WTC11 (cell line): Measurements from ENCODE around the gene RENBP. TPM values are rescaled to one million over a fixed set of nuclear protein-coding genes. Genes with fewer than 3 reads are reported as not detected.

Experiments used
- ATAC-seq: fragments of 200-7000 bp; cut with Tn5 transposase; 2 replicates; pipeline ENCODE4 v1.10.0; 2021; ENCODE audit warnings: mild to moderate bottlenecking, moderate library complexity
- CTCF ChIA-PET: fragments of 300-600 bp; sonication (Branson Sonifier 250); formaldehyde crosslinking; loops from one replicate; lab custom pipeline; 2021; ENCODE audit warnings: antibody characterized with exemption; lab: Charles Lee
- POLR2A ChIA-PET: fragments of 350-600 bp; sonication (Branson Sonifier 250); formaldehyde crosslinking; loops from one replicate; lab custom pipeline; 2021; ENCODE audit warnings: antibody characterized with exemption; lab: Charles Lee
- DNase-seq: peaks from one replicate; pipeline ENCODE4 v3.0.0; 2021; ENCODE audit warnings: low spot score
- H3K27ac Mint-ChIP-seq: 2 replicates; pipeline ENCODE4 v1.8.0; 2021; ENCODE audit warnings: mixed read lengths
- H3K27me3 Mint-ChIP-seq: 2 replicates; pipeline ENCODE4 v1.8.0; 2021; ENCODE audit warnings: low read depth, mild to moderate bottlenecking, moderate library complexity, mixed read lengths
- H3K36me3 Mint-ChIP-seq: 2 replicates; pipeline ENCODE4 v1.8.0; 2021; ENCODE audit warnings: mixed read lengths
- H3K4me1 Mint-ChIP-seq: 2 replicates; pipeline ENCODE4 v1.8.0; 2022; ENCODE audit warnings: mixed read lengths
- H3K4me3 Mint-ChIP-seq: 2 replicates; pipeline ENCODE4 v1.8.0; 2021; ENCODE audit warnings: mild to moderate bottlenecking, moderate library complexity, mixed read lengths
- H3K9me3 Mint-ChIP-seq: 2 replicates; pipeline ENCODE4 v1.8.0; 2021; ENCODE audit warnings: mixed read lengths
- AR ChIP-seq: fragments of 250-450 bp; sonication (Bioruptor Pico); IDR thresholded peaks from 2 replicates; pipeline ENCODE4 v1.9.0; 2021; ENCODE audit warnings: mild to moderate bottlenecking
- ATF2 ChIP-seq: sonication (generic); formaldehyde crosslinking; IDR thresholded peaks from 2 replicates; pipeline ENCODE4 v1.8.1; 2022; ENCODE audit warnings: low read depth, missing genetic modification reagents, borderline replicate concordance
- CREM ChIP-seq: sonication (generic); formaldehyde crosslinking; IDR thresholded peaks from 2 replicates; pipeline ENCODE4 v1.8.1; 2022; ENCODE audit warnings: mild to moderate bottlenecking, missing genetic modification reagents, moderate library complexity
- EMX1 ChIP-seq: fragments of 250-450 bp; sonication (Bioruptor Pico); IDR thresholded peaks from 2 replicates; pipeline ENCODE4 v1.8.0; 2021; ENCODE audit warnings: mild to moderate bottlenecking
- ESRRA ChIP-seq: sonication (generic); formaldehyde crosslinking; IDR thresholded peaks from 2 replicates; pipeline ENCODE4 v1.8.1; 2022; ENCODE audit warnings: mild to moderate bottlenecking, missing genetic modification reagents, borderline replicate concordance
- KAT7 ChIP-seq: sonication (generic); formaldehyde crosslinking; IDR thresholded peaks from 2 replicates; pipeline ENCODE4 v1.8.1; 2023; ENCODE audit warnings: missing genetic modification reagents, mild to moderate bottlenecking, borderline replicate concordance
- MXD4 ChIP-seq: fragments of 250-450 bp; sonication (Bioruptor Pico); IDR thresholded peaks from 2 replicates; pipeline ENCODE4 v1.8.0; 2021; ENCODE audit warnings: mild to moderate bottlenecking, moderate library complexity, borderline replicate concordance
- MYBL2 ChIP-seq: sonication (generic); formaldehyde crosslinking; IDR thresholded peaks from 2 replicates; pipeline ENCODE4 v1.8.1; 2023; ENCODE audit warnings: mild to moderate bottlenecking, moderate library complexity, missing genetic modification reagents
- NFATC4 ChIP-seq: fragments of 250-450 bp; sonication (Bioruptor Pico); IDR thresholded peaks from 2 replicates; pipeline ENCODE4 v1.9.0; 2021; ENCODE audit warnings: mild to moderate bottlenecking
- USF2 ChIP-seq: sonication (generic); formaldehyde crosslinking; IDR thresholded peaks from 2 replicates; pipeline ENCODE4 v1.8.1; 2023; ENCODE audit warnings: mild to moderate bottlenecking, missing genetic modification reagents, moderate library complexity
- ZNF138 ChIP-seq: sonication (generic); formaldehyde crosslinking; conservative IDR thresholded peaks from 2 replicates; pipeline ENCODE4 v1.8.1; 2022; ENCODE audit warnings: mild to moderate bottlenecking, moderate library complexity, missing genetic modification reagents
- ZNF317 ChIP-seq: sonication (generic); formaldehyde crosslinking; IDR thresholded peaks from 2 replicates; pipeline ENCODE4 v1.8.1; 2023; ENCODE audit warnings: low read depth, mild to moderate bottlenecking, moderate library complexity, missing genetic modification reagents, borderline replicate concordance
- ZNF423 ChIP-seq: fragments of 250-450 bp; sonication (Bioruptor Pico); IDR thresholded peaks from 2 replicates; pipeline ENCODE4 v2.1.2; 2022; ENCODE audit warnings: mild to moderate bottlenecking, moderate library complexity
- total RNA-seq: library from RNA; stranded (reverse); gene quantifications from 3 replicates; pipeline ENCODE4 v1.2.3, GENCODE V29; 2021
- TF ChIP-seq, protein P1 (sequence below): sonication (generic); formaldehyde crosslinking; IDR thresholded peaks from 2 replicates; pipeline ENCODE4 v1.8.0; 2022; ENCODE audit warnings: missing genetic modification reagents
- TF ChIP-seq, protein P2 (sequence below): sonication (generic); formaldehyde crosslinking; IDR thresholded peaks from 2 replicates; pipeline ENCODE4 v1.8.0; 2022; ENCODE audit warnings: mild to moderate bottlenecking, missing genetic modification reagents
- TF ChIP-seq, protein P3 (sequence below): fragments of 250-450 bp; sonication (Bioruptor Pico); IDR thresholded peaks from 2 replicates; pipeline ENCODE4 v2.1.2; 2022; ENCODE audit warnings: mild to moderate bottlenecking, moderate library complexity
- TF ChIP-seq, protein P4 (sequence below): sonication (generic); formaldehyde crosslinking; IDR thresholded peaks from 2 replicates; pipeline ENCODE4 v1.8.1; 2023; ENCODE audit warnings: mild to moderate bottlenecking, missing genetic modification reagents, moderate library complexity
- TF ChIP-seq, protein P5 (sequence below): sonication (generic); formaldehyde crosslinking; conservative IDR thresholded peaks from 2 replicates; pipeline ENCODE4 v1.8.1; 2023; ENCODE audit warnings: mild to moderate bottlenecking, low read depth, missing genetic modification reagents, moderate library complexity

The RENBP gene
- total RNA-seq, 1 experiment from 2014 or later, result 14.0 TPM

DNA sequence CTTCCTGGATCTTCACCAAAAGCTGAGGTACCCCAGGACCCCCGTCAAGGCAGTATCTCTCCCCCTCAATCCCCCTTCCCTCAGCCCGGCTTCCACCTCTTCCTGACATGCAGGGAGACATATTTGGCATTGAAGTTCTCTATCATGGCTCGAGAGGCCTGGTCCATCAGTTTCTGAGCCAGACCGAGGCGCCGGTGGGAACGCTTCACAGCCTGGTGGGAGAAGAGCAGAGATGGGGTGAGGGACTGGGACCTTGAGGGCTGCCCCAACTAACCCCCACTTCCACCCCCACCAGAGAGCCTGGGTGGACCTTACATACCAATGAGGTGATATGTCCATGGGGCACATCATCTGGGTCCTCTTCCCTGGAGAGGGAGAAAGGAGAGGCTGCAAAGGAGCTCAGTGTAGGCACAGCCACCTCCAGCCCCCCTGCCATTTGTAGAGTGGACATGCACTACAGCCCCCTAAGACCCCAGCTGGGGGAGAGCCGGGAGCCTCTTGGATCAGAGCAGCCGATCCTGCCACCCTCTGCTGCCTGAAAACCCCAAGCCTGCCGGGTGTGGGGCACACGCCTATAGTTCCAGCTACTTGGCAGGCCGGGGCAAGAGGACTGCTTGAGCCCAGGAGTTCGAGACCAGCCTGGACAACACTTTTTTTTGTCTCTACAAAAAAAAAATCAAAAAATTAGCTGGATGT, 12.1 kb downstream of the RENBP start:
- Mint-ChIP-seq H3K9me3 (no peaks in the 10 kb centered on the region), H3K4me3 (peak overlapping the region; percentile 30; the same call in 1 of the 2 replicates), H3K36me3 (peaks cover 6% of the 10 kb centered on the region), H3K4me1 (peaks cover 14% of the 10 kb centered on the region), H3K27ac (no peak overlapping the region), H3K27me3 (no peaks in the 10 kb centered on the region)
- DNase-seq (no peak), ATAC-seq (no peak)
- ChIA-PET CTCF (interaction anchor here (1.4 kb wide), 1 partner anchor 15 kb away, joined by 4 read pairs; no protein-coding TSS in a partner anchor), POLR2A (no interaction called here)
- TF ChIP-seq ZNF423 (no peak), EMX1 (CRISPR knock-in tag) (no peak), ZNF138 (no peak), CREM (CRISPR knock-in tag) (no peak), USF2 (CRISPR knock-in tag) (no peak), ESRRA (CRISPR knock-in tag) (no peak), NFATC4 (CRISPR knock-in tag) (no peak), MXD4 (CRISPR knock-in tag) (no peak), MYBL2 (CRISPR knock-in tag) (no peak), ZNF317 (CRISPR knock-in tag) (no peak), ATF2 (CRISPR knock-in tag) (no peak), AR (no peak), KAT7 (CRISPR knock-in tag) (no peak)
- TF ChIP-seq, protein P1, sequence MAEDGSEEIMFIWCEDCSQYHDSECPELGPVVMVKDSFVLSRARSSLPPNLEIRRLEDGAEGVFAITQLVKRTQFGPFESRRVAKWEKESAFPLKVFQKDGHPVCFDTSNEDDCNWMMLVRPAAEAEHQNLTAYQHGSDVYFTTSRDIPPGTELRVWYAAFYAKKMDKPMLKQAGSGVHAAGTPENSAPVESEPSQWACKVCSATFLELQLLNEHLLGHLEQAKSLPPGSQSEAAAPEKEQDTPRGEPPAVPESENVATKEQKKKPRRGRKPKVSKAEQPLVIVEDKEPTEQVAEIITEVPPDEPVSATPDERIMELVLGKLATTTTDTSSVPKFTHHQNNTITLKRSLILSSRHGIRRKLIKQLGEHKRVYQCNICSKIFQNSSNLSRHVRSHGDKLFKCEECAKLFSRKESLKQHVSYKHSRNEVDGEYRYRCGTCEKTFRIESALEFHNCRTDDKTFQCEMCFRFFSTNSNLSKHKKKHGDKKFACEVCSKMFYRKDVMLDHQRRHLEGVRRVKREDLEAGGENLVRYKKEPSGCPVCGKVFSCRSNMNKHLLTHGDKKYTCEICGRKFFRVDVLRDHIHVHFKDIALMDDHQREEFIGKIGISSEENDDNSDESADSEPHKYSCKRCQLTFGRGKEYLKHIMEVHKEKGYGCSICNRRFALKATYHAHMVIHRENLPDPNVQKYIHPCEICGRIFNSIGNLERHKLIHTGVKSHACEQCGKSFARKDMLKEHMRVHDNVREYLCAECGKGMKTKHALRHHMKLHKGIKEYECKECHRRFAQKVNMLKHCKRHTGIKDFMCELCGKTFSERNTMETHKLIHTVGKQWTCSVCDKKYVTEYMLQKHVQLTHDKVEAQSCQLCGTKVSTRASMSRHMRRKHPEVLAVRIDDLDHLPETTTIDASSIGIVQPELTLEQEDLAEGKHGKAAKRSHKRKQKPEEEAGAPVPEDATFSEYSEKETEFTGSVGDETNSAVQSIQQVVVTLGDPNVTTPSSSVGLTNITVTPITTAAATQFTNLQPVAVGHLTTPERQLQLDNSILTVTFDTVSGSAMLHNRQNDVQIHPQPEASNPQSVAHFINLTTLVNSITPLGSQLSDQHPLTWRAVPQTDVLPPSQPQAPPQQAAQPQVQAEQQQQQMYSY (CRISPR knock-in tag), result no peak
- TF ChIP-seq, protein P2, sequence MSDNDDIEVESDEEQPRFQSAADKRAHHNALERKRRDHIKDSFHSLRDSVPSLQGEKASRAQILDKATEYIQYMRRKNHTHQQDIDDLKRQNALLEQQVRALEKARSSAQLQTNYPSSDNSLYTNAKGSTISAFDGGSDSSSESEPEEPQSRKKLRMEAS (CRISPR knock-in tag), result no peak
- TF ChIP-seq, protein P3, sequence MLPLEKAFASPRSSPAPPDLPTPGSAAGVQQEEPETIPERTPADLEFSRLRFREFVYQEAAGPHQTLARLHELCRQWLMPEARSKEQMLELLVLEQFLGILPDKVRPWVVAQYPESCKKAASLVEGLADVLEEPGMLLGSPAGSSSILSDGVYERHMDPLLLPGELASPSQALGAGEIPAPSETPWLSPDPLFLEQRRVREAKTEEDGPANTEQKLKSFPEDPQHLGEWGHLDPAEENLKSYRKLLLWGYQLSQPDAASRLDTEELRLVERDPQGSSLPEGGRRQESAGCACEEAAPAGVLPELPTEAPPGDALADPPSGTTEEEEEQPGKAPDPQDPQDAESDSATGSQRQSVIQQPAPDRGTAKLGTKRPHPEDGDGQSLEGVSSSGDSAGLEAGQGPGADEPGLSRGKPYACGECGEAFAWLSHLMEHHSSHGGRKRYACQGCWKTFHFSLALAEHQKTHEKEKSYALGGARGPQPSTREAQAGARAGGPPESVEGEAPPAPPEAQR, result no peak
- TF ChIP-seq, protein P4, sequence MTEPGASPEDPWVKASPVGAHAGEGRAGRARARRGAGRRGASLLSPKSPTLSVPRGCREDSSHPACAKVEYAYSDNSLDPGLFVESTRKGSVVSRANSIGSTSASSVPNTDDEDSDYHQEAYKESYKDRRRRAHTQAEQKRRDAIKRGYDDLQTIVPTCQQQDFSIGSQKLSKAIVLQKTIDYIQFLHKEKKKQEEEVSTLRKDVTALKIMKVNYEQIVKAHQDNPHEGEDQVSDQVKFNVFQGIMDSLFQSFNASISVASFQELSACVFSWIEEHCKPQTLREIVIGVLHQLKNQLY (CRISPR knock-in tag), result no peak
- TF ChIP-seq, protein P5, sequence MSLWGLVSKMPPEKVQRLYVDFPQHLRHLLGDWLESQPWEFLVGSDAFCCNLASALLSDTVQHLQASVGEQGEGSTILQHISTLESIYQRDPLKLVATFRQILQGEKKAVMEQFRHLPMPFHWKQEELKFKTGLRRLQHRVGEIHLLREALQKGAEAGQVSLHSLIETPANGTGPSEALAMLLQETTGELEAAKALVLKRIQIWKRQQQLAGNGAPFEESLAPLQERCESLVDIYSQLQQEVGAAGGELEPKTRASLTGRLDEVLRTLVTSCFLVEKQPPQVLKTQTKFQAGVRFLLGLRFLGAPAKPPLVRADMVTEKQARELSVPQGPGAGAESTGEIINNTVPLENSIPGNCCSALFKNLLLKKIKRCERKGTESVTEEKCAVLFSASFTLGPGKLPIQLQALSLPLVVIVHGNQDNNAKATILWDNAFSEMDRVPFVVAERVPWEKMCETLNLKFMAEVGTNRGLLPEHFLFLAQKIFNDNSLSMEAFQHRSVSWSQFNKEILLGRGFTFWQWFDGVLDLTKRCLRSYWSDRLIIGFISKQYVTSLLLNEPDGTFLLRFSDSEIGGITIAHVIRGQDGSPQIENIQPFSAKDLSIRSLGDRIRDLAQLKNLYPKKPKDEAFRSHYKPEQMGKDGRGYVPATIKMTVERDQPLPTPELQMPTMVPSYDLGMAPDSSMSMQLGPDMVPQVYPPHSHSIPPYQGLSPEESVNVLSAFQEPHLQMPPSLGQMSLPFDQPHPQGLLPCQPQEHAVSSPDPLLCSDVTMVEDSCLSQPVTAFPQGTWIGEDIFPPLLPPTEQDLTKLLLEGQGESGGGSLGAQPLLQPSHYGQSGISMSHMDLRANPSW (CRISPR knock-in tag), result no peak
